Fibroblast of lung (primary cell): ENCODE data around the gene KCNJ5. TPM values are rescaled to one million over a fixed set of nuclear protein-coding genes. Genes with fewer than 3 reads are reported as not detected.

Source experiments
- DNase-seq, 2 donors: peaks; one replicate each; pipeline versions ENCODE4 v3.0.0 to v3.0.0-alpha.2; 2010; ENCODE audit warnings: low read depth in 2 of 2
- H2AFZ ChIP-seq: 2 replicates; pipeline ENCODE4 v1.5.1; 2012; ENCODE audit warnings: low read length, control low read depth, inconsistent platforms
- H3K27ac ChIP-seq: 2 replicates; pipeline ENCODE4 v1.5.1; 2011; ENCODE audit warnings: low read length, control low read depth; ENCODE audit not compliant: insufficient read depth
- H3K27me3 ChIP-seq: 2 replicates; pipeline ENCODE4 v1.5.1; 2011; ENCODE audit warnings: mild to moderate bottlenecking, low read length; ENCODE audit not compliant: control insufficient read depth, insufficient read depth
- H3K36me3 ChIP-seq: 2 replicates; pipeline ENCODE4 v1.5.1; 2011; ENCODE audit warnings: low read length; ENCODE audit not compliant: control insufficient read depth, insufficient read depth
- H3K4me1 ChIP-seq: 2 replicates; pipeline ENCODE4 v1.5.1; 2011; ENCODE audit warnings: low read length; ENCODE audit not compliant: control insufficient read depth, insufficient read depth; ENCODE audit errors: extremely low read depth
- H3K4me2 ChIP-seq: 2 replicates; pipeline ENCODE4 v1.5.1; 2011; ENCODE audit warnings: low read length, control low read depth; ENCODE audit not compliant: insufficient read depth; ENCODE audit errors: extremely low read depth
- H3K4me3 ChIP-seq, 4 experiments: fragments of 200-600 bp in 1 of 4; sonication (generic) in 1 of 4; replicated peaks in 1 of 4; 2 replicates each; pipeline ENCODE4 v1.5.1; 2011 to 2016; ENCODE audit warnings: low read length in 4 of 4, low read depth in 3 of 4, mild to moderate bottlenecking in 3 of 4, control low read depth in 2 of 4, inconsistent platforms in 1 of 4, mixed read lengths in 1 of 4; ENCODE audit not compliant: insufficient read depth in 1 of 4; ENCODE audit errors: control extremely low read depth in 1 of 4
- H3K79me2 ChIP-seq: 2 replicates; pipeline ENCODE4 v1.5.1; 2012; ENCODE audit warnings: mild to moderate bottlenecking, low read length, inconsistent platforms; ENCODE audit not compliant: control insufficient read depth, insufficient read depth
- H3K9ac ChIP-seq: 2 replicates; pipeline ENCODE4 v1.5.1; 2011; ENCODE audit warnings: mild to moderate bottlenecking, low read length, control low read depth; ENCODE audit not compliant: insufficient read depth
- H3K9me3 ChIP-seq: 2 replicates; pipeline ENCODE4 v1.5.1; 2012; ENCODE audit warnings: low read depth, low read length; ENCODE audit not compliant: control insufficient read depth, insufficient read depth
- H4K20me1 ChIP-seq: 2 replicates; pipeline ENCODE4 v1.5.1; 2011; ENCODE audit warnings: low read length; ENCODE audit not compliant: control insufficient read depth, insufficient read depth; ENCODE audit errors: extremely low read depth
- CTCF ChIP-seq, 2 donors: IDR thresholded peaks in 1 of 2; conservative IDR thresholded peaks in 1 of 2; 1 replicate in 1 of 2; 2 replicates in 1 of 2; pipeline ENCODE4 v1.5.1; 2011 to 2012; ENCODE audit warnings: low read length in 2 of 2, control low read depth in 1 of 2, inconsistent platforms in 1 of 2, low read depth in 1 of 2, mild to moderate bottlenecking in 1 of 2
- EZH2 ChIP-seq: IDR thresholded peaks from 2 replicates; pipeline ENCODE4 v1.5.1; 2012; ENCODE audit warnings: low read length, control low read depth, mild to moderate bottlenecking; ENCODE audit errors: missing control alignments
- polyA plus RNA-seq, 2 donors: library from polyadenylated mRNA; depleted of rRNA in 1 of 2; stranded (reverse) in 1 of 2; unstranded in 1 of 2; fragments of >200 nt; gene quantifications; 2 replicates each; pipeline ENCODE4 v1.2.1, GENCODE V29; 2011 to 2012; ENCODE audit warnings: missing spikeins in 1 of 2
- total RNA-seq: library from RNA; depleted of rRNA; stranded (reverse); fragments of >200 nt; gene quantifications from 2 replicates; pipeline ENCODE4 v1.2.1, GENCODE V29; 2014

KCNJ5 gene
- total and polyA plus RNA-seq, 2 donors (not counting 1 experiment from before 2014, with no cell fraction given), result 0.24 to 0.33 TPM

- Histone ChIP-seq H4K20me1 (no peaks in the 10 kb centered on the region), H3K9me3 (no peaks in the 10 kb centered on the region), H3K27me3 (peaks cover 17% of the 10 kb centered on the region), H3K9ac (no peak overlapping the region), H3K36me3 (no peaks in the 10 kb centered on the region), H3K4me2 (no peak overlapping the region), H3K4me1 (no peaks in the 10 kb centered on the region), H3K27ac (no peak overlapping the region), H3K4me3 (no peak overlapping the region), H2AFZ (no peak overlapping the region), H3K79me2 (no peaks in the 10 kb centered on the region)
- no peak for DNase-seq
- TF ChIP-seq EZH2 (no peak), CTCF (conservative IDR thresholded peaks at IDR 0.05 in 1 of 2, IDR thresholded peaks at IDR 0.05 in 1 of 2; ENCODE audit: low read depth in 1 of 2, low read length in 2 of 2) (no peak)
Observed at GRCh38 chr11:128871168-128871610, 20.0 kb upstream of the KCNJ5 start.

- H3K27me3 ChIP-seq, result peaks cover 17% of the 10 kb centered on the region
- no peaks in the 10 kb centered on the region for H3K4me1 ChIP-seq
- H3K4me3 ChIP-seq, result no peak overlapping the region
- no peak for TF ChIP-seq CTCF (conservative IDR thresholded peaks at IDR 0.05 in 1 of 2, IDR thresholded peaks at IDR 0.05 in 1 of 2; ENCODE audit: low read depth in 1 of 2, low read length in 2 of 2)
- TF ChIP-seq EZH2, result no peak
- DNase-seq, result no peak
- H4K20me1 ChIP-seq, result no peaks in the 10 kb centered on the region
- no peak overlapping the region for H3K4me2 ChIP-seq
- no peak overlapping the region for H3K9ac ChIP-seq
- no peak overlapping the region for H2AFZ ChIP-seq
- no peaks in the 10 kb centered on the region for H3K36me3 ChIP-seq
- no peak overlapping the region for H3K27ac ChIP-seq
- no peaks in the 10 kb centered on the region for H3K79me2 ChIP-seq
- no peaks in the 10 kb centered on the region for H3K9me3 ChIP-seq
Observed at GRCh38 chr11:128872094-128872493, 19.1 kb upstream of the KCNJ5 start.

- Histone ChIP-seq H3K9me3 (no peaks in the 10 kb centered on the region), H3K36me3 (no peaks in the 10 kb centered on the region), H4K20me1 (no peaks in the 10 kb centered on the region), H3K27me3 (peaks cover 17% of the 10 kb centered on the region), H3K4me1 (no peaks in the 10 kb centered on the region), H3K9ac (no peak overlapping the region), H3K79me2 (no peaks in the 10 kb centered on the region), H2AFZ (no peak overlapping the region), H3K27ac (no peak overlapping the region), H3K4me3 (no peak overlapping the region), H3K4me2 (no peak overlapping the region)
- DNase-seq, result no peak
- TF ChIP-seq CTCF (conservative IDR thresholded peaks at IDR 0.05 in 1 of 2, IDR thresholded peaks at IDR 0.05 in 1 of 2; ENCODE audit: low read depth in 1 of 2, low read length in 2 of 2), result no peak
- TF ChIP-seq EZH2, result no peak
Observed at GRCh38 chr11:128872594-128872993, 18.6 kb upstream of the KCNJ5 start.
